GM13977 (cell line): ENCODE measurements around the gene CTRB2.

Experiments
- DNase-seq: peaks from one replicate; pipeline ENCODE4 v3.0.0; 2012; ENCODE audit warnings: low spot score
- in situ Hi-C: fragments of 300-500 bp; cut with MboI; formaldehyde crosslinking; loops from one replicate; pipeline ENCODE4 v1.12.0; 2022; ENCODE audit warnings: low sequenced_read_pairs, low pct_unique_long_range_greater_than_20kb, mixed read lengths, inconsistent platforms; ENCODE audit not compliant: unreplicated experiment
- TF ChIP-seq, protein P1 (sequence below): IDR thresholded peaks from 2 replicates; pipeline ENCODE4 v1.5.1; 2012; ENCODE audit warnings: mild to moderate bottlenecking, control low read depth; ENCODE audit not compliant: insufficient read depth; ENCODE audit errors: extremely low read depth, missing control alignments

CTRB2 gene

GRCh38 chr16:75251280-75252048 is 44.5 kb upstream of the CTRB2 start, which contains the start of gene BCAR1:
BCAR1 (minus strand) TSS chr16:75251624; CDS start chr16:75251482, 142 bp downstream.
- TF ChIP-seq, protein P1, sequence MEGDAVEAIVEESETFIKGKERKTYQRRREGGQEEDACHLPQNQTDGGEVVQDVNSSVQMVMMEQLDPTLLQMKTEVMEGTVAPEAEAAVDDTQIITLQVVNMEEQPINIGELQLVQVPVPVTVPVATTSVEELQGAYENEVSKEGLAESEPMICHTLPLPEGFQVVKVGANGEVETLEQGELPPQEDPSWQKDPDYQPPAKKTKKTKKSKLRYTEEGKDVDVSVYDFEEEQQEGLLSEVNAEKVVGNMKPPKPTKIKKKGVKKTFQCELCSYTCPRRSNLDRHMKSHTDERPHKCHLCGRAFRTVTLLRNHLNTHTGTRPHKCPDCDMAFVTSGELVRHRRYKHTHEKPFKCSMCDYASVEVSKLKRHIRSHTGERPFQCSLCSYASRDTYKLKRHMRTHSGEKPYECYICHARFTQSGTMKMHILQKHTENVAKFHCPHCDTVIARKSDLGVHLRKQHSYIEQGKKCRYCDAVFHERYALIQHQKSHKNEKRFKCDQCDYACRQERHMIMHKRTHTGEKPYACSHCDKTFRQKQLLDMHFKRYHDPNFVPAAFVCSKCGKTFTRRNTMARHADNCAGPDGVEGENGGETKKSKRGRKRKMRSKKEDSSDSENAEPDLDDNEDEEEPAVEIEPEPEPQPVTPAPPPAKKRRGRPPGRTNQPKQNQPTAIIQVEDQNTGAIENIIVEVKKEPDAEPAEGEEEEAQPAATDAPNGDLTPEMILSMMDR: peak; percentile 32
- in situ Hi-C loops: no loop called here
- DNase-seq: peak; percentile 97

DNA sequence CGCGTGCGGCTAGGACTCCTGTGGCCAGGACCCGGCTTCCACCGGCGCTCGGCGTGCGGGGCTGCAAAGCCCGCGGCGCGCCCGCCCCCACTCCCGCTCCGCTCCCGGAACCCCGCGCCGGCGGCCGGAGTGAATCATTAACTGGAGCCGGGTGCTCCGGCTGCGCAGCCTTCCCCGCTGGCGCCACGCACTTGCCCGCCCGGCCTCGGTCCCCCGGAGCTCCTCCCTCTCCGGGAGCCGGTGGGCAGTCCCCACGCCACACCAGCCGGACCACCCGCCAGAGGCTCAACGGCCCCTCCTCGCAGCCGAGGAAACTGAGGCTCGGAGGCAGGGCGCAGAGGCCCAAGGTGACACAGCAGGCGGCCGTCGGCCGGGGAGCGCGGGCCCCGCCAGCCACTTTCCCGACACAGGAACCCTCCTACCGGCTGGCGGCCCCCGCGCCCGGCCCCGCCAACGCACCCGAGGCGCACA is 43.9 kb upstream of the CTRB2 start:
- in situ Hi-C loops: no loop called here
- peak; percentile 80 for DNase-seq
- TF ChIP-seq, protein P1: no peak

- no peak for DNase-seq
- TF ChIP-seq, protein P1: no peak
- in situ Hi-C loops: no loop called here
Observed at GRCh38 chr16:75250089-75250808, 43.3 kb upstream of the CTRB2 start.

DNA sequence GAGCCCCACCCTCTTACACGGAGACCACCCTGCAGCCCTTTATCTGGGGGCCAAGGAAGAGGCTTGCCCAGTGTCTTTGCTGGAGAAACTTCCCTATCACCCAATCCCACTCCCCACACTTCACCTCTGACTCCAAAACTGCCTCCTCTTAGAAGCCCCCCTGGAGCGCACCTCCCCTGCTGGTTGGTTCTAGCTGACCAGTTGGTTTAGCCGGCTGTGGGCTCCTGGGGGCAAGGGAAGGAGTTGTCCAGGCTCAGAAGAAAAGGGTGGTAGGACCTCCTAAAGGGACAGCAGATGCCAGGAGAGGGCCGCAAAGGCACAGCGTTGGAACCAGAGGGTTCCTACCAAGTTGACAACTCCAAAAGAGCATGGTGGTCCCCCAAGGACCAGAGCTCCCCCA is 42.5 kb upstream of the CTRB2 start:
- TF ChIP-seq, protein P1: no peak
- DNase-seq: no peak
- in situ Hi-C loops: no loop called here

DNA sequence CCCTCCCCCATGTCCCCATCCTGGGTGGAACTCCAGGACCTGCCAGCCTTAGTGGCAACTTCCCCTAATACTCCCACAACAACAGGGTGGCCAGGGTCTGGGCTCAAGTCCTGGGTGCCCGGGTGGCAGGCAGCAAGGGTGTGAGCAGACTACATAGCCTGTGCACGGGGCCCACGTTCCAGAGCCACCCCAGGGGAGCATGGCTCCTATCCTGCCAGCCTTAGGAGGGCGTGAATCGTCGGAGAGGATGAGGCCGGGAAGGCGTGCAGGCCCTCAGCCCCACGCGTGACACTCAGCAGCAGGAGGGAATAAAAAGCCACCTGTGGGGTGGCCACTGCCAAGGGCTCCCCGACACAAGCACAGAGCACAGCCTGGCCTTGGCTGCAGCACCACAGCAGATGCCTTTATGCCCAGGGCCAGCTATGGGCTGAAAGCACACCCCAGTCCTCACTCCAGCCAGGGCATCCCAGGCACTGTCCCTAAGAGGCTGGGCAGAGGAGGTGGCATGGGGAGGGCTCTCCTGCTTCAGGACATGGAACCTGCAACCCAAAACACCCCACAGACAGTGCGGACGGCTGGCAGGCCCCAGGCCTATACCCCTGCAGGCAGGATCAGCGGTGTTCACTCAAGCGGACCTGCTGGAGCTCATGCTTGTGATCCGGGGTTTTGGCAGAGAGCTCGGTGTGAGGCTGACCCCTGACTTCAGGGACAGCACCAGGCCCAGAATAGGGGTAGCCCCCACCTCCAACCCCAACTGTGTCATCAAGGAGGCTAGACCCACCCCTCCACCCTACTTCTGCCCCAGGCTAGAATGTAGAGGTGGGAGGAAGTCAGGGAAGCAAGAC is 41.8 kb upstream of the CTRB2 start:
- no peak for DNase-seq
- TF ChIP-seq, protein P1: no peak
- in situ Hi-C loops: no loop called here

DNA sequence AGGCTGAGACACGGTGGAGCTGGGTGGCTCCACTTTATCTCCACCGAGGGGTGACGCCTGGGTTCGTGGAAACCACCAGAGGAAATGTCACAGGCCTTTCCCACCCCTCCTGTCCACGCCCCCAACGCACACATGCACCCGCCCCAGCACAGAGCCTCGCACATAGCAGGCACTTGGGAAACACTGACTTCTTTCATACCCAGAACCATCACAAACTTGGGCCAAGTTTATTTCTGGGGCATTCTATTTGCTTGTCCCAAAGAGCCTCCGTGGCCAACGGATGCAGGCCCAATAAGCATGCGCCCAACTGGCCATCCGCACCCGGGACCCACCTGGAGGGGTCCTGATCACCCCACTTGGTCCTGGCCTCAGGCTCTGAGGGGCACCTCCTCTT is 41.2 kb upstream of the CTRB2 start:
- TF ChIP-seq, protein P1: no peak
- in situ Hi-C loops: no loop called here

More for the DNA sequence above, 41.2 kb upstream of the CTRB2 start:
- no peak for DNase-seq
